GM06990 (cell line): ENCODE results near the gene MME.

ENCODE experiments used
- DNase-seq: peaks from one replicate; pipeline ENCODE4 v3.0.0-alpha.2; 2011; ENCODE audit not compliant: insufficient read length; ENCODE audit errors: extremely low read depth
- H3K27me3 ChIP-seq: replicated peaks from 2 replicates; pipeline ENCODE4 v1.6.0; 2011; ENCODE audit warnings: low read length; ENCODE audit not compliant: control insufficient read depth, insufficient read depth
- H3K36me3 ChIP-seq: 2 replicates; pipeline ENCODE4 v1.5.1; 2011; ENCODE audit warnings: low read length; ENCODE audit not compliant: control insufficient read depth, insufficient read depth
- H3K4me3 ChIP-seq: replicated peaks from 2 replicates; pipeline ENCODE4 v1.5.1; 2011; ENCODE audit warnings: low read depth, mild to moderate bottlenecking, control low read depth, low read length
- CTCF ChIP-seq: IDR thresholded peaks from 2 replicates; pipeline ENCODE4 v1.5.1; 2011; ENCODE audit warnings: low read length, control low read depth, mild to moderate bottlenecking, inconsistent platforms; ENCODE audit not compliant: insufficient read depth, poor library complexity, severe bottlenecking

The MME gene

GRCh38 chr3:155079746-155080487 is at the start of gene MME:
Gene MME (plus strand): TSS chr3:155080319. CDS start chr3:155084168, 3,849 bp downstream.
- TF ChIP-seq CTCF, result no peak
- Histone ChIP-seq H3K36me3 (no peaks in the 10 kb centered on the region), H3K4me3 (peak within 1 kb of the TSS; percentile 6; the same call in 1 of the 2 replicates), H3K27me3 (peaks cover 2% of the 10 kb centered on the region)
- DNase-seq, result peak; percentile 13

- Histone ChIP-seq H3K4me3 (no peak overlapping the region), H3K27me3 (no peaks in the 10 kb centered on the region), H3K36me3 (no peaks in the 10 kb centered on the region)
- no peak for DNase-seq
- no peak for TF ChIP-seq CTCF
These were observed 48.9 kb upstream of the MME start for GRCh38 chr3:155031186-155031585.

- H3K27me3 ChIP-seq, result no peaks in the 10 kb centered on the region
- no peak for DNase-seq
- no peak for TF ChIP-seq CTCF
- H3K36me3 ChIP-seq, result no peaks in the 10 kb centered on the region
- no peak overlapping the region for H3K4me3 ChIP-seq
These were observed 47.2 kb upstream of the MME start for GRCh38 chr3:155032918-155033317.

- no peak for TF ChIP-seq CTCF
- no peak for DNase-seq
- H3K4me3 ChIP-seq, result no peak overlapping the region
- no peaks in the 10 kb centered on the region for H3K36me3 ChIP-seq
- H3K27me3 ChIP-seq, result no peaks in the 10 kb centered on the region
These were observed 45.3 kb upstream of the MME start for GRCh38 chr3:155034786-155035185.

- no peak for DNase-seq
- no peaks in the 10 kb centered on the region for H3K27me3 ChIP-seq
- no peak overlapping the region for H3K4me3 ChIP-seq
- no peak for TF ChIP-seq CTCF
- H3K36me3 ChIP-seq, result no peaks in the 10 kb centered on the region
These were observed 44.6 kb upstream of the MME start for GRCh38 chr3:155035553-155035952.
